SIG-M5 (cell line): ENCODE results near the gene KHDRBS2.

Experiments used
- DNase-seq: peaks from one replicate; lab custom pipeline; 2025; lab: John Stamatoyannopoulos, UW

Gene KHDRBS2

GRCh38 chr6:62285612-62286469, at the start of gene KHDRBS2:
Gene KHDRBS2 (minus strand): TSS chr6:62286225.
- no peak for DNase-seq

- no peak for DNase-seq
These were observed 42.6 kb upstream of the KHDRBS2 start for GRCh38 chr6:62328607-62329006.

- DNase-seq, result no peak
These were observed 38.8 kb upstream of the KHDRBS2 start for GRCh38 chr6:62324834-62325233.

DNA sequence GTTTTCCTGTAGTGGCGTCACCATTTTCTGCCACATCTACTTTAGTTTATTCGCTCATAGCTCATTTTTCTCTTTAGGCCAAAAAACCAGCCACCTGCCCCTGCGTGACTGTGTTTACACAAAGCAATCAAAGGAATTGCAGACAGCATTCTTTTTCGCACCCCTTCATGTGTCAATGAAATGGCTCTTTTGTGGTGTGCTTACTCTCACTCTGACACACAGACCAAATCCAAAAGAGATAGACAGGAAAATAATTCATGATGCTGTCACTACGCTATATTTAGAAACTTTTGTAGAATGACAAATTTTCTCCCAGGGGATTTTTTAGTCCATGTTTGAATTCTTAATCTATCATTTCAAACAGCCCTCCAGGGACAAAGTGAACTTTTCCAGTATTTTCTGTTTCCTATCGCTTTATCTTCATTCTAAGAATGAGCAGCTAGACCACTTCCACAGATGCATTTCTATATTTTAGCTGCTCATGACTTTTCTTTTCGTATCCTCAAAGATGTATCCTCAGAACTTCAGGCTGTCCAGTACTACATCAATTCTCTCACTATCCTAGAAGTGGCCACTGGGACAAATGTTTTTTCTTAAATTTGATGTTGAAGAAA, 37.9 kb upstream of the KHDRBS2 start:
- no peak for DNase-seq

DNA sequence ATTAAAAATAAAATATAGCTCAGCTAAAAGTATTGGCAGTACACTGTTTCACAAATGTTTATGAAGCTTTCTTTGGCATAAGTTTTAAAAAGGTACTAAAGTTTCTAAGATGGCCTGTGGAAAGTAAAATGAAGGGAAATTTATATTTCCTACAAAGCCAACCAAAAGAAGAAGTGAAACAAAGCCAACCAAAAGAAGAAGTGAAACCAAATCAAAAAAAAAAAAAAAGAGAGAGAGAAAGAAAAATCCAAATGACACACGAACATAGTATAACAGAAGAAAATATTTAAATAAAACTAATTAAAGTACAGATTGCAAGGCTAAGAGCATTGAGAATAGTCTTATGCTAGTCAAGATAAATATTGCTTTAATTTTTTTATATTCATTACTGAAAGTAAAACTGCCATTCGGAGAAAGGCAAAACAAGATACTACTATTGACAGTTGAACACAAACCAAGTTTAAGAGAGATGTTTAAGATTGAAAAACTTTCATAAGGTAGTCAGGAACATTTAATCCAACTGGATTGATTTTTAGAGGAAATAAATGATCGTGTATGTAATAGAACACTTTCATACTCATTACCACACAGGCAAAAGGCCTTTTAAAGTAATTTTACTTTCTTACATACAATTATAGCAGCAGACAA, 12.8 kb upstream of the KHDRBS2 start:
- peak; percentile 26 for DNase-seq

DNA sequence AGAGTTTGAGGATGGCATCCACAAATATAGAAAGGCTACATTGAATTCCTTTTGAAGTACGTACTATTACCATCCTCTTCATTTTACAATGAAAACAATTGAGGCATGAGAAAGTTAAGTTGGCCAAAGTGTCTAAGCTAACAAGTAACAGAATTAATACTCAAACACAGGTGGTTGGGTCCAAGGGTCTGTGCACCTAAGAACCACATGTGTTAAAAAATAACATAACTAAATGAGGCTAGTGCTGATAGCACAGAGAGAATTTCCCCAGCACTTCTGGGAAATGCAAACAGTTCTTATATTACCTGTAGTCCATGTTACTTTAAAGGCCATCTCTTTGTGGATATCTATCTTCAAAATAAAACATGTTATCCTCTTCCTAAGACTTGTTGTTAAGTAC, 10.5 kb upstream of the KHDRBS2 start:
- no peak for DNase-seq

DNA sequence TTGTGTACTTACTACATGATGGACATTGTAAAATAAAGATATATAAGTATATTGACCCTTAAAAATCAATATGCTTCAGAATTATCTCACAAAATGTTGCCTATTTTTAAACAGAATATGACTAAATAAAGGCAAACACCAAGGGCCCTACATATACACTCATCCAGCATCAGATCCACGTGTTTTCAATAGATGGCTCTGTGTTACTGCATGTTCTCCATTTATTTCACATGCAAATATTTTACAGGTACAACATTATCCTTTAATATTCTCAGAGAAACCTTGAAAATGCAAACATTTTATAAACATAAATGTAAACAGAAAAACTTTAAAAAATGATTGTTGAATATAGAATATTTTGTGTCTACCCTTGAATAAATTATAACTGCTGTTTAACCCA, 2.9 kb upstream of the KHDRBS2 start:
- no peak for DNase-seq

DNA sequence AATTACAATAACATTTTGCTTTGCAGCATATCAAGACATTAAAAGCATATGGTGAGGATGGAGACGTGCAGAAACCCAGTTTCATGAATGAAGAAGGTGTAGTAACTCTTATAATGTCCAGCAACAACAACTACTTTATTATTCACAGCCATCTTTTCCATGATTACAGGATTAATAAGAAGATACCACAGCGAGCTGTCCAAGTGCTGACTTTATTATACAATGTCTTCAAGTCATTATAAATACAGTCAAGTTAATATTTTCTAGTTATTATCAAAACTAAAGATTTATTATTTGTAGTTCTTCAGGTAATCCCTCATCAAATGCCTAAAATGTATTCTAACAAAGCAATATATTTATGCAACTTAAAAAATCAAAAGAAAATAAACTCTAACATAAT, 2.5 kb upstream of the KHDRBS2 start:
- no peak for DNase-seq

DNA sequence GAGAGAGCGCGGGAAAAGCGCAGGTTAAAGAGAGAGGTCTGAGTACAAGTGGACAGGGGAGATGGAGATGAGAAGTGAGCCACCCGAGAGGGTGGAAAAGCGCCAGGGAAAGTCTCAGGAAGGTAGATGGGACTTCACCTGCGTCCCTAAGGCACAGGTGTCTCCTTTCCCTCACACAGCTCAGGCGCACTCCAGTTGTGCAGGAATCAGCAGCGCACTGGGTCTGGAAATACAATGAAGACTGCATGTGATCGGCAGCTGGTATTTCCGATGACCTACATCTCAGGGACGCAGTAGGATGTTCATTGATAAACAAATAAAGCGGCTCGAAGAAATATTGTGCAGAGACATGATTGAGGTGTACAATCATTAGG, 432 bp upstream of the KHDRBS2 start:
- no peak for DNase-seq

DNA sequence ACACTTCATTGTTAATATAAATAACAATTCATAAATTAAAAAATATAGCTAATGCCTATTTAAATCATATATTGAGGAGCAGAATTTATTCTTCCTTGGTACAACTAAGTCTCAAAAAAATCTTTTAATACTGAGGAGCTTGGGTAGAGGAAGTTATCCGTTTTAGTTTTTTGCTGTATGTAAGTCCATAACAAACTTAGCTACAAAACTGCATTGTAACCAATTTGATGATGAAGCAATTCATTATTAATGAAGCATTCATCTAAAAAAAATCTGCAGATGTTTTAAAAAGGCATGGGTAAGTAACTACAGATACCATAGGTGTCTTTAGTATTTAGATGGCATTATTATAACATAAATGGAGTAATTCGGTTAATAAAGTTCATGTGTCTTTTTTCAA, 1.3 kb downstream of the KHDRBS2 start:
- DNase-seq, result no peak

DNA sequence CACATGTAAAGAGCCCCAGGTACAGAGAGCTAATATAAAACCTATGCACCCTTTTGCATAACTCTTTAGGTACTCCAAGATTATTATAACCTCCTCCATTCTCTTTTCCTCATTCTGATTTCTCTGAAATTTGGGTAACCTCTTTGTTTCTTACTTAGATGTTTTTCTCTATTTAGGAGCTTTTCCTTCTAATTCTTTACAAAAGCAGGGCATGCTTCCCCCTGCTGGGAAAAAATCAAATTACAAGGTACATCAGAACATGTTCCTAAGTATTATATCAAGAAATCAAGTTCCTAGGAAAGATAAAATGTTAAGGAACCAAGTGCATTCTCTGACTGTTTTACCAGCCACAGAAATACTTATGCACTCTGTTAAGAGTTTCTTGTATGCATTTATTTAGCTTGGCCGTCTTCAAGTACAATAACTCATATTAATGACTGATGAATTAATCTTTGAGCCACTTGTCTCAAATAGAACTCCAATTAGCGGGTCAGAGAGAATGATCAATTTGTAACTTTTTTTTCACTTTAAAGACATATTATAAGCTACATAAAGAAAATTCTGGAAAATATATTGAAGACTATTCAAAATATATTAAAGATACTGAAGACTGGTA, 2.1 kb downstream of the KHDRBS2 start:
- no peak for DNase-seq

GRCh38 chr6:62283365-62283764, 2.7 kb downstream of the KHDRBS2 start:
- no peak for DNase-seq

GRCh38 chr6:62280099-62280498, 5.9 kb downstream of the KHDRBS2 start:
- DNase-seq, result no peak

DNA sequence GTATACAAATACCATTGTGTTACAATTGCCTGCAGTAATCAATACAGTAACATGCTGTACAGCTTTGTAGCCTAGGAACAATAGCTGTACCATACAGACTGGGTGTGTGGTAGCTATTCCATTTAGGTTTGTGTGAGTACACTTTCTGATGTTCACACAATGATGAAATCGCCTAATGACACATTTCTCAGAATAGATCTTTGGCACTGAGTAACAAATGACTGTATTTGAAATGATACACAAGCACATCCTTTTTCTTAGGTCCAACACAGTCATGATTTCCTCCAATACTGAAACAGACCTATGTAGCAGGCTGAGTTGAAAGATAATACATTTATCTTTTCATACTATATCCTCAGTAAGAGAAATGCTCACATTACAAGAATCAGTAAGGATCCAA, 13.9 kb downstream of the KHDRBS2 start:
- no peak for DNase-seq

GRCh38 chr6:62265906-62266525, 20.0 kb downstream of the KHDRBS2 start:
- no peak for DNase-seq

DNA sequence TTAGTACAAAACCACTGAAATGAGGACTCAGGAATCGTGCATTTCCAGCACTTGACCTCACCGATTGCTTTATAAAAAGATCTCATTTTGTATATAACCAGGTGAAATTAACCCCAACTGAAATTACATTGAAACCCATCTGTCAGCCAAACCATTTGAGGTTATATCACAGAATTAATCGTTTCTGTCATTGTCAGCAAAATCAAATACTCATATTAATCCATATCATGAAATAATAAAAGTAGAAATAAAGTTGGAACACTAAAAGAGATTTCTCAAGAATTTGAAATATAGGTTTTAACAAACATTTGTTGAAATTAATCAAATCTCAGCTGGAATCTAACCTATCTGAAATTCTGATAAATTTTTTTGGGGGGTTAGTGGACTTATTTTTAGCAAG, 23.7 kb downstream of the KHDRBS2 start:
- DNase-seq, result no peak

GRCh38 chr6:62246087-62246486, 39.9 kb downstream of the KHDRBS2 start:
- DNase-seq, result no peak

DNA sequence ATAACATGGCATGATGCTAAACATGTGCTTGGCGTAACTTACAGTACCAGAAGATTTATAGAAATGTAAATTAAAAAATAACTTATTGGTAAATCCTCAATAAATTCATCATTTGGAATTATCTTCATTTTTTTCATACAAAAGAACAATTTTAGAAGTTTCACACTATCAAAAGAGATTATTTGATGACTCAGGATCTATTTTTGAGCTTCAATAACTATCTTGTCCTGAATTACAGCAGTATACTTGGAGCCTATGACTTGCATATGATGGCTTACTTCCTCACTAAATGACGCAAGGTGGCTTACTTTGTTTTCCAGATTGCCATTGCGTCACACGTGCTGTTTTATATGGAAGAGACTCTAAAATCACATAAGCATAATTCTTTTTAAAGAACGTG, 49.2 kb downstream of the KHDRBS2 start:
- DNase-seq, result no peak

- no peak for DNase-seq
These were observed 56.8 kb downstream of the KHDRBS2 start for GRCh38 chr6:62229231-62229630.

DNA sequence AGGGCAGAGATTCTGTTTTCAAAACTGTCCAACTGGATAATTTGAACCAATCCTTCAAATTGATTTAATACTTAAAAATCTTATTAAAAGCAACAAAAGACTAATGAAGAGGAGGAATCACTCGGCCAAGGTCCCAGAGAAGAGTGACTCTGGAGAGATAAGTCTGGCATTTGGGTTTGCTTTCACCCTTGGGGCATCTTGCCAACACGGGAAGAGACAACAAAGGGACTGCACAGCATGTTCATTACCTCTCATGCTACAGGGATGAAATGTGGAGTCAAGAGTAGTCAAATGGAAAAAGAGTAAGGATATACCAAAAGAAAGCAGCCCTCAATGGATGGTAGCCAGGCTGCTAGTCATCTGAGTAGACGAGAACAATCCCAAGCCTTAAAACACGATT, 68.2 kb downstream of the KHDRBS2 start:
- no peak for DNase-seq

GRCh38 chr6:62202078-62202477, 83.9 kb downstream of the KHDRBS2 start:
- no peak for DNase-seq

DNA sequence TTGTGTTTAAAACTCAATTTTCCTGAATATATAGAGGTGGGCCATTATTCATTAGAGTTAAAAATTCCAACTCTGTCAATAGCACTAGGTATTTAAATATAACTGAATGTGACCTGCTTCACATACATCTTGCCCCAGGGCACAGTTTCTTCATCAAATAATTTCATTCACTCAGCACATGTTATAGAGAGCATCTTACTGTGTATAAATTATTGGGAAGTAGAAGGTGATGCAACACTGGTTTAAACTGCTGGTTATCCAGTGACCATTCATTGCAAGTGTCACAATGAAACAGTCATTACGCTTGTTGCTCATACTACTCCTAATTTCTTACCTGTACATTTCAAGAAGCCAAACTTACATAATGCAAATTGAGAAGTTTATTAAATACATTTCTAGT, 93.4 kb downstream of the KHDRBS2 start:
- no peak for DNase-seq
